PC-9 (cell line): ENCODE measurements around the gene MVB12B. TPM values are rescaled to one million over a fixed set of nuclear protein-coding genes. Genes with fewer than 3 reads are reported as not detected.

Source experiments
- BruUV-seq: library from RNA; stranded (reverse); fragments of 400-500 nt; replicated peaks from 2 replicates; lab custom pipeline; 2021; lab: Mats Ljungman, UMichigan
- CTCF ChIA-PET: fragments of 300-600 bp; sonication (Branson Sonifier 250); formaldehyde crosslinking; loops from one replicate; lab custom pipeline; 2022; ENCODE audit warnings: antibody characterized with exemption; lab: Charles Lee
- POLR2A ChIA-PET: fragments of 300-600 bp; sonication (Branson Sonifier 250); formaldehyde crosslinking; loops from one replicate; lab custom pipeline; 2022; ENCODE audit warnings: antibody characterized with exemption; ENCODE audit not compliant: unreplicated experiment; lab: Charles Lee
- DNase-seq, 2 experiments: peaks; one replicate each; pipeline versions ENCODE4 v3.0.0 to v3.0.0-alpha.2; 2015 to 2022; ENCODE audit warnings: mixed read lengths in 1 of 2
- H2AFZ ChIP-seq: fragments of 200-600 bp; sonication (generic); 2 replicates; pipeline ENCODE4 v1.8.1; 2017; ENCODE audit warnings: antibody characterized with exemption
- H3F3A ChIP-seq: fragments of 200-600 bp; sonication (generic); 2 replicates; pipeline ENCODE4 v1.8.1; 2017; ENCODE audit warnings: antibody characterized with exemption, mild to moderate bottlenecking, low read depth; ENCODE audit not compliant: insufficient read depth
- H3K27ac ChIP-seq: fragments of 200-600 bp; sonication (generic); 2 replicates; pipeline ENCODE4 v1.6.1; 2016; ENCODE audit warnings: mixed run types
- H3K27me3 ChIP-seq: fragments of 200-600 bp; sonication (generic); 2 replicates; pipeline ENCODE4 v1.6.1; 2016; ENCODE audit warnings: low read depth, mixed run types; ENCODE audit not compliant: insufficient read depth
- H3K36me3 ChIP-seq: fragments of 200-600 bp; sonication (generic); 2 replicates; pipeline ENCODE4 v1.6.1; 2016; ENCODE audit warnings: low read depth, mixed run types
- H3K4me1 ChIP-seq: fragments of 200-600 bp; sonication (generic); replicated peaks from 2 replicates; pipeline ENCODE4 v1.6.1; 2016; ENCODE audit warnings: mixed run types; ENCODE audit not compliant: insufficient read depth
- H3K4me2 ChIP-seq: fragments of 200-600 bp; sonication (generic); 2 replicates; pipeline ENCODE4 v1.6.1; 2017; ENCODE audit warnings: mixed run types
- H3K4me3 ChIP-seq: fragments of 200-600 bp; sonication (generic); 2 replicates; pipeline ENCODE4 v1.6.1; 2016; ENCODE audit warnings: mixed run types
- H3K79me2 ChIP-seq: fragments of 200-600 bp; sonication (generic); 2 replicates; pipeline ENCODE4 v1.6.1; 2017; ENCODE audit warnings: low read depth, mixed run types
- H3K9me2 ChIP-seq: fragments of 200-600 bp; sonication (generic); 2 replicates; pipeline ENCODE4 v1.8.1; 2017; ENCODE audit warnings: mild to moderate bottlenecking; ENCODE audit not compliant: insufficient read depth
- H3K9me3 ChIP-seq: fragments of 200-600 bp; sonication (generic); 2 replicates; pipeline ENCODE4 v1.8.1; 2016; ENCODE audit warnings: low read depth; ENCODE audit not compliant: insufficient read depth
- H4K20me1 ChIP-seq: fragments of 200-600 bp; sonication (generic); 2 replicates; pipeline ENCODE4 v1.8.1; 2017; ENCODE audit not compliant: insufficient read depth
- EZH2 ChIP-seq: fragments of 200-600 bp; sonication (generic); IDR thresholded peaks from 2 replicates; pipeline ENCODE4 v1.8.0; 2017; ENCODE audit warnings: antibody characterized with exemption, low read depth
- intact Hi-C: fragments of 100-400 bp; cut with micrococcal nuclease; formaldehyde crosslinking; loops from one replicate; pipeline ENCODE4 v1.10.0; 2022; ENCODE audit not compliant: unreplicated experiment
- total RNA-seq: library from RNA; stranded (reverse); gene quantifications from 2 replicates; pipeline ENCODE4 v1.2.3, GENCODE V29; 2021
- TF ChIP-seq, protein P1 (sequence below): fragments of 200-600 bp; sonication (generic); conservative IDR thresholded peaks from 2 replicates; pipeline ENCODE4 v1.6.1; 2017; ENCODE audit warnings: mixed run types, antibody characterized with exemption, mild to moderate bottlenecking, moderate library complexity

The MVB12B gene
- total RNA-seq, 1 experiment from 2014 or later, result 8.8 TPM

DNA sequence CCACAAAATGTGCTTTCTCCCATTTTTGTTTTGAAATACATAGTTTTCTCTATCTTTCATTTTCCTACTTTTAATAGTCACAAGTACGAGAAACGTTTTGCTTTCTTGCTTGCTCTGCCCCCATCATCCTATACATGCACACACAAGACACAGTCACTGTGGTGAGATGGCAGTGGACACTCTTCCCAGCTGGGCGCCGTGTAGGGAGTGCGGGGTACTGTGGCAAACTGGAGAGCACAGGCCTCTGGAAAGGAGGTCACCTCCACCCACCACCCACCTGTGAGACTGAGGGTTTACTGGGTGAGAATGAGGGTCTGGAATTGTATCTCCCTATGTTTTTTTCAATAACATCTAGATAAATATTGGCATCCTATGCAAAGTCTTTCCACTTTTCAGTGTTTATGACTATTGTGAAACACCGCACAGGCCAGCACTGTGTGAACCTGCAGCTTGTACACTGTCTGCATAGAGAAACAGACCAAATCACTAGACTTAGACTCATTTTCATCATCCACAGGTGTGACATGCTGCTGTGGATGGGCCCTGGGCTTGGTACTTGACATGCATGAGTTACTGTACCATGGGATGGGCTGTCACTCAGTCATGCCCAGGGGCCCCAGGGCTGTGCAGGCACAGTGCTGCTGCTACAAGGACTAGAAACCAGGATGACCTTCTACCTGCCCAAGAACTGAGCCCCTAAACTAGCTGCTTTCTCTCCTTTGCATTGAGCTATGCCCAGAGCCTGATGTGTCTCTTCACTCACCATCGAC, 169.0 kb downstream of the MVB12B start:
- H3K9me2 ChIP-seq, result no peaks in the 10 kb centered on the region
- H3K4me2 ChIP-seq, result no peak overlapping the region
- H3K27ac ChIP-seq, result no peak overlapping the region
- no peak for TF ChIP-seq EZH2
- TF ChIP-seq, protein P1, sequence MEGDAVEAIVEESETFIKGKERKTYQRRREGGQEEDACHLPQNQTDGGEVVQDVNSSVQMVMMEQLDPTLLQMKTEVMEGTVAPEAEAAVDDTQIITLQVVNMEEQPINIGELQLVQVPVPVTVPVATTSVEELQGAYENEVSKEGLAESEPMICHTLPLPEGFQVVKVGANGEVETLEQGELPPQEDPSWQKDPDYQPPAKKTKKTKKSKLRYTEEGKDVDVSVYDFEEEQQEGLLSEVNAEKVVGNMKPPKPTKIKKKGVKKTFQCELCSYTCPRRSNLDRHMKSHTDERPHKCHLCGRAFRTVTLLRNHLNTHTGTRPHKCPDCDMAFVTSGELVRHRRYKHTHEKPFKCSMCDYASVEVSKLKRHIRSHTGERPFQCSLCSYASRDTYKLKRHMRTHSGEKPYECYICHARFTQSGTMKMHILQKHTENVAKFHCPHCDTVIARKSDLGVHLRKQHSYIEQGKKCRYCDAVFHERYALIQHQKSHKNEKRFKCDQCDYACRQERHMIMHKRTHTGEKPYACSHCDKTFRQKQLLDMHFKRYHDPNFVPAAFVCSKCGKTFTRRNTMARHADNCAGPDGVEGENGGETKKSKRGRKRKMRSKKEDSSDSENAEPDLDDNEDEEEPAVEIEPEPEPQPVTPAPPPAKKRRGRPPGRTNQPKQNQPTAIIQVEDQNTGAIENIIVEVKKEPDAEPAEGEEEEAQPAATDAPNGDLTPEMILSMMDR, result no peak
- no peaks in the 10 kb centered on the region for H3K4me1 ChIP-seq
- H3K36me3 ChIP-seq, result no peaks in the 10 kb centered on the region
- no peak overlapping the region for H2AFZ ChIP-seq
- H3F3A ChIP-seq, result no peaks in the 10 kb centered on the region
- H3K27me3 ChIP-seq, result peaks cover 5% of the 10 kb centered on the region; the same call in 1 of the 2 replicates
- no peaks in the 10 kb centered on the region for H3K79me2 ChIP-seq
- POLR2A ChIA-PET, result no interaction called here
- no peak overlapping the region for H3K4me3 ChIP-seq
- H3K9me3 ChIP-seq, result no peaks in the 10 kb centered on the region
- intact Hi-C loops, result no loop called here
- H4K20me1 ChIP-seq, result no peaks in the 10 kb centered on the region
- DNase-seq, result no peak
- BruUV-seq, result no TSS peak
- CTCF ChIA-PET, result no interaction called here

DNA sequence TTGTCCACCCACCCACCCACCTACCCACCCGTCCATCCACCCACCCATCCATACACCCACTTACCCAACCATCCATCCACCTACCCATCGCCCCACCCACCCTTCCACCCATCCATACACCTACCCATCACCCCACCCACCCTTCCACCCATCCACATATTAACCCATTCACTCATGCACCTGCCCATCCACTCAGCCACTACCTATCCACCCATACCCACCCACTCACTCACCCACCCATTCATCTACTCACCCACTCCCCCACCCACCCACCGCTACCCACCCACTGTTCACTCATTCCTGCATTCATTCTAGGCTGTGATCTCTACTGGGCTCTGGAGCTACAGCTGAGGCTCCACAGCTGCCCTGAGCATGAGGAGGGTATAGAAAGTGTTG, 169.6 kb downstream of the MVB12B start:
- Histone ChIP-seq H4K20me1 (no peaks in the 10 kb centered on the region), H3K9me2 (no peaks in the 10 kb centered on the region), H3K9me3 (no peaks in the 10 kb centered on the region), H3K36me3 (no peaks in the 10 kb centered on the region), H3K27me3 (peaks cover 5% of the 10 kb centered on the region; the same call in 1 of the 2 replicates), H2AFZ (no peak overlapping the region), H3K79me2 (no peaks in the 10 kb centered on the region), H3K27ac (no peak overlapping the region), H3F3A (no peaks in the 10 kb centered on the region), H3K4me3 (no peak overlapping the region), H3K4me1 (no peaks in the 10 kb centered on the region), H3K4me2 (no peak overlapping the region)
- POLR2A ChIA-PET, result no interaction called here
- TF ChIP-seq, protein P1, result no peak
- TF ChIP-seq EZH2, result no peak
- intact Hi-C loops, result no loop called here
- no peak for DNase-seq
- CTCF ChIA-PET, result no interaction called here
- BruUV-seq, result no TSS peak

GRCh38 chr9:126496781-126497659, 170.4 kb downstream of the MVB12B start:
- intact Hi-C loops, result no loop called here
- no peak for TF ChIP-seq EZH2
- TF ChIP-seq, protein P1, result no peak

More at GRCh38 chr9:126496781-126497659, 170.4 kb downstream of the MVB12B start:
- CTCF ChIA-PET, result no interaction called here
- no peak overlapping the region for H3K27ac ChIP-seq
- H3K9me3 ChIP-seq, result no peaks in the 10 kb centered on the region
- POLR2A ChIA-PET, result no interaction called here
- BruUV-seq, result no TSS peak
- H3K9me2 ChIP-seq, result no peaks in the 10 kb centered on the region
- no peak overlapping the region for H3K4me2 ChIP-seq
- no peaks in the 10 kb centered on the region for H3K4me1 ChIP-seq
- H3F3A ChIP-seq, result no peaks in the 10 kb centered on the region
- peaks cover 5% of the 10 kb centered on the region; the same call in 1 of the 2 replicates for H3K27me3 ChIP-seq
- no peak for DNase-seq
- H3K4me3 ChIP-seq, result no peak overlapping the region
- no peaks in the 10 kb centered on the region for H4K20me1 ChIP-seq
- H3K36me3 ChIP-seq, result no peaks in the 10 kb centered on the region
- H2AFZ ChIP-seq, result no peak overlapping the region
- no peaks in the 10 kb centered on the region for H3K79me2 ChIP-seq
